ENCODE measurements around the gene CFAP92. TPM values are rescaled to one million over a fixed set of nuclear protein-coding genes. Genes with fewer than 3 reads are reported as not detected.
"Not testable (repeated sequence)": the region's sequence is repeated elsewhere in the genome, so short reads cannot be mapped to it uniquely, and the experiment has no call there.

CFAP92 gene
- total and polyA plus RNA-seq, 2 donors (not counting 1 experiment from before 2014, with no cell fraction given) = not detected

GRCh38 chr3:128864849-128865804, 128.7 kb downstream of the CFAP92 start:
- H3K4me2 ChIP-seq (replicated peaks; ENCODE audit: low read depth, low read length, poor library complexity, severe bottlenecking); H3K79me2 ChIP-seq (ENCODE audit: control insufficient read depth, insufficient read depth, low read length); H3K27ac ChIP-seq (ENCODE audit: low read length in 2 of 2); H3K4me3 Mint-ChIP-seq; ATAC-seq (ENCODE audit: low read depth); H3K4me3 ChIP-seq (ENCODE audit: control extremely low read depth in 1 of 5, extremely low read depth in 1 of 5, insufficient read depth in 1 of 5, low read depth in 2 of 5, low read length in 4 of 5); H3K27ac Mint-ChIP-seq; H2AFZ ChIP-seq (ENCODE audit: insufficient read depth, low read depth, low read length, poor library complexity, severe bottlenecking); H3K27me3 ChIP-seq (replicated peaks in 1 of 4; ENCODE audit: control extremely low read depth in 1 of 4, control insufficient read depth in 3 of 4, insufficient read depth in 4 of 4, low read length in 3 of 4); H3K36me3 ChIP-seq (replicated peaks in 1 of 2; ENCODE audit: control extremely low read depth in 1 of 2, control insufficient read depth in 1 of 2, extremely low read depth in 1 of 2, insufficient read depth in 2 of 2, low read length in 1 of 2); H3K9me3 Mint-ChIP-seq (ENCODE audit: insufficient read depth); H3K9ac ChIP-seq (ENCODE audit: low read length); POLR2A ChIA-PET; H4K20me1 ChIP-seq (ENCODE audit: control insufficient read depth, insufficient read depth, low read length, poor library complexity, severe bottlenecking); DNase-seq; H3K4me1 ChIP-seq (ENCODE audit: control insufficient read depth in 2 of 2, insufficient read depth in 2 of 2, low read length in 2 of 2); H3K27me3 Mint-ChIP-seq; H3K4me1 Mint-ChIP-seq; intact Hi-C loops (cut with micrococcal nuclease): not testable (repeated sequence)
- WGBS (ENCODE audit: insufficient coverage) = 72% methylated on average over 13 of the region's 25 CpGs
- H3K9me3 ChIP-seq (ENCODE audit: control extremely low read depth in 1 of 3, control insufficient read depth in 2 of 3, insufficient read depth in 1 of 3, low read length in 2 of 3) = peaks cover 0 to 18% (median 10%) of the 10 kb centered on the region in 3 donors
- CTCF ChIA-PET = interaction anchor here (2.4 kb wide), 1 partner anchor 12 kb away, joined by 9 read pairs; no protein-coding TSS in a partner anchor

GRCh38 chr3:128864351-128864811, 129.5 kb downstream of the CFAP92 start:
- H3K4me1 Mint-ChIP-seq = no peaks in the 10 kb centered on the region
- H3K27ac ChIP-seq (ENCODE audit: low read length in 2 of 2) = no peak overlapping the region
- no peak overlapping the region for H3K9ac ChIP-seq (ENCODE audit: low read length)
- no peaks in the 10 kb centered on the region for H3K27me3 ChIP-seq (replicated peaks in 1 of 4; ENCODE audit: control extremely low read depth in 1 of 4, control insufficient read depth in 3 of 4, insufficient read depth in 4 of 4, low read length in 3 of 4)
- intact Hi-C loops (cut with micrococcal nuclease) = no loop called here
- no peak overlapping the region for H3K4me3 ChIP-seq (ENCODE audit: control extremely low read depth in 1 of 5, extremely low read depth in 1 of 5, insufficient read depth in 1 of 5, low read depth in 2 of 5, low read length in 4 of 5)
- H3K36me3 ChIP-seq (replicated peaks in 1 of 2; ENCODE audit: control extremely low read depth in 1 of 2, control insufficient read depth in 1 of 2, extremely low read depth in 1 of 2, insufficient read depth in 2 of 2, low read length in 1 of 2) = no peaks in the 10 kb centered on the region
- H3K9me3 ChIP-seq (ENCODE audit: control extremely low read depth in 1 of 3, control insufficient read depth in 2 of 3, insufficient read depth in 1 of 3, low read length in 2 of 3) = peaks cover 0 to 26% (median 18%) of the 10 kb centered on the region in 3 donors
- no peaks in the 10 kb centered on the region for H3K79me2 ChIP-seq (ENCODE audit: control insufficient read depth, insufficient read depth, low read length)
- no peak overlapping the region for H3K4me2 ChIP-seq (replicated peaks; ENCODE audit: low read depth, low read length, poor library complexity, severe bottlenecking)
- peaks cover 6% of the 10 kb centered on the region for H3K9me3 Mint-ChIP-seq (ENCODE audit: insufficient read depth)
- TF ChIP-seq EZH2 (IDR thresholded peaks at IDR 0.05; ENCODE audit: borderline replicate concordance, insufficient read depth, low read depth, low read length, poor library complexity, severe bottlenecking) (no peak), CTCF (IDR thresholded peaks at IDR 0.05) (no peak)
- no peaks in the 10 kb centered on the region for H4K20me1 ChIP-seq (ENCODE audit: control insufficient read depth, insufficient read depth, low read length, poor library complexity, severe bottlenecking)
- H3K4me1 ChIP-seq (ENCODE audit: control insufficient read depth in 2 of 2, insufficient read depth in 2 of 2, low read length in 2 of 2) = no peaks in the 10 kb centered on the region
- CTCF ChIA-PET = no interaction called here
- WGBS (ENCODE audit: insufficient coverage) = 29% methylated on average over 11 of the region's 11 CpGs
- no peak overlapping the region for H3K4me3 Mint-ChIP-seq
- DNase-seq (no peak), ATAC-seq (ENCODE audit: low read depth) (no peak)
- no peak overlapping the region for H3K27ac Mint-ChIP-seq
- POLR2A ChIA-PET = no interaction called here
- no peak overlapping the region for H2AFZ ChIP-seq (ENCODE audit: insufficient read depth, low read depth, low read length, poor library complexity, severe bottlenecking)
- no peaks in the 10 kb centered on the region for H3K27me3 Mint-ChIP-seq

All from B cell (primary cell).